HG02884 (cell line): Measurements from ENCODE around the gene RPS6KA2.

Experiments used
- ATAC-seq: cut with Tn5 transposase; IDR thresholded peaks from one replicate; pipeline ENCODE4 v1.9.1; 2021; ENCODE audit warnings: mild to moderate bottlenecking, moderate library complexity; ENCODE audit not compliant: unreplicated experiment

Gene RPS6KA2

DNA sequence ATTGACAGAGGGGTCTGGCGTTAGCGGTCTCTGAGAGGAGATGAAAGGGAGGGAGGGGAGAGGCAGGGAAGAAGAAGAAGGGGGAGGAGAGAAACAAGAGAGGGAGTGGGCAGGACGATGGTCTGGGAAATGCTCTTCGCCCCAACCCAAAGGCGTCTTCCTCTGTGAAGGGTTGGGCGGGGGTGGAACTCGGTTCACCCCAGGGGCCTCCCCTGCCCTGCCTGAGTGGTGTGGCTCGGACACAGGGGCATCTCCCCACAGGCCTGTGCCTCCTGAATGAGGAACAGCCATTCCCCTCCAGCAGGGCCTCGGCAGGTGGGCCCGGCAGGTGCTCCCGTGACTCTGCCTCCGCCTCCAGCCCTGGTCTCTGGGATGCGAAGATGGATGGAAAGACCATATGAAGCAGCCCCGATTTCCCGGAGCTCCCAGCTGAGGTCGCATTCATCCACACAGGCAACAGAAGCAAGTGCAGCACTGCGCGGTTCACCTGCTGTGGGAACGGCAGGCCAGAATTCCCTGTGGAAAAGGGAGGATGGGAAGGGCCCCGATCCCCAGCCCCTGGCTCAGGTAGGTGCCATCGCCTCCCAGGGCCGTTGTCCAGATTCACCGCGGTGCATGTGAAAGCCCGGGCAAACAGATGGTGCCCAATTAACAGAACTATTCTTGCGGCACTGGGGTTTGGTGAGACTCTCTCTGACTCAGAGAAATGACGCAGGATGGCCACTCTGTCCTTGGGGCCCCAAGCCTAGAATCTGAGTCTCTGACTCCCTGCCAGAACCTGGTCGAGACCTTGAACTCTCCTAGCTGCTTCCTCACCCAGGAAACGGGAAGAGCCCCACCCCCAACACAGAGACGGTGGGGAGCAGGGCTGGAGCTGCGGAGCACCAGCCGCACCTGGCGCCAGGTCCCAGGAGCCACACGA lies 29.4 kb upstream of the RPS6KA2 start:
- ATAC-seq = no peak

DNA sequence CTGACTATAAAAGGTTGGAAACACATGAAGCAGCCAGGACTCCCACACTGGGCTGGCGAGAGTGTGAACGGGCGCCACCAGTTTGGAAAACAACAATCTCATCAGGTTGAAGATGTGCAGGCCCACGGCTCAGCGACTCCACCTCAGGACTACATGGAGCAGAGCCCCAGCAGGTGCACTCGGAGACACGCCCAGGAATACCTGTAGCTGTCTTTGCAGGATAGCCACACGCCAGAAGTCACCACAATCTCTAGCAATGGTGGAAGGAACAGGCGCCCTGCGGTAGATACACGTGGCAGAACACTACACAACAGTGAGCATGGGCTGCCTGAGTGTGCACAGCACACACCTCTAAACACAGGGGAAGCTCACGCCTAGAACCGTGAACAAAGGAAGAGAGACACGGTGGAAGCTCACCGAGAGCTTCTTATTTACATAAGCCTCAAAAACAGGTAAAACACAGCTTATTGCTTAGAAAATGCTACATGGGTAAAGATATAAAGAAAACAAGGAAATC lies 28.7 kb upstream of the RPS6KA2 start:
- ATAC-seq = no peak

DNA sequence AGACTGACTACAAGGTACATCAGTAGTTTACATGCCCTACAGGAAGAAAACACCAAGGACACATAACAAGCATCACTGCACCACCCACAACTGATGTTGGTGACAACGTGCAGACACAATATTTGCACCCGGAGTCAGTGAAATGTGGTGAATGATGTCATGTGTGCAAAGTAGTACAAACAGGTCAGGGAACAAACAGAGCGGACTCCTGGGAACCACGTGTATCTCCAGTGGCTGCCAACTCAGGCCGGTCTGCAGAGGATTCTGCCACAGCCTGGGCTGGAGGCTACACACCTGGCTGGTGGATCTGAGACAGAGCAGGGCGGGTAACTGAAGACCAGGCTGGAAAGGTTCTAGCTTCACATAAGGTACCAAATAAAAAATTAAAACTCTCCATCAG lies 28.2 kb upstream of the RPS6KA2 start:
- ATAC-seq = no peak

DNA sequence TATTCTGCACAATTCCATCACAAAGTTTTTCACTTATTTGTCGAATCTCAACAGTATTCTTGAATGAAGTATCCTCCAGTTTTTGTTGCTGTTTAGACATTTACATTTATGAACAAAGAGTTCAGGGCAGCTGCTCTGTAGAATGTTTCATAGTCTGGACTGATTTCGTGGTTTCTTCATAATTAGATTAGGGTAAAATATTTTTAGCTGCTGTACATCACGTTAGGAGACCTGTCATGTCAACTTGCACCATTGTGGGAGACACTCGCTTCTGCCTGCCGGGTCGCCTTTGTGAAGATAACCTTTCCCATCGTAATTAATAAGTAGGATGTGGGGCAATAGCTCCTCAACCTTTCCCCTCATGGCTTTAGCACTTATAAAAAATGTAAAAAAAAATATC lies 27.5 kb upstream of the RPS6KA2 start:
- ATAC-seq = no peak

DNA sequence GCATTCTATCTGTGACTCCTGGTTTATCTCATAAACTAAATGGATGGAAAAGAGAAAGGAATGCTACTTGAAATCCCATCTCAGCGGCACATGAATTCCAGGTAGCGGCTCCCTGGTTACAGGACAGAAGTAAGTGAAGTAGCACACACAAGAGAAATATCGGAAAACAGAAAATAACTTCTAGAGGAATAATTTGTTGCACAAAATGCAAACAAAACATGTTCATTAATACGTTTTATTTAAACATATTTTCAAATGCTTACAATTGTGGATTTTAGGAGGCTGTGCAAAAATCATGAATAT lies 26.5 kb upstream of the RPS6KA2 start:
- no peak for ATAC-seq

DNA sequence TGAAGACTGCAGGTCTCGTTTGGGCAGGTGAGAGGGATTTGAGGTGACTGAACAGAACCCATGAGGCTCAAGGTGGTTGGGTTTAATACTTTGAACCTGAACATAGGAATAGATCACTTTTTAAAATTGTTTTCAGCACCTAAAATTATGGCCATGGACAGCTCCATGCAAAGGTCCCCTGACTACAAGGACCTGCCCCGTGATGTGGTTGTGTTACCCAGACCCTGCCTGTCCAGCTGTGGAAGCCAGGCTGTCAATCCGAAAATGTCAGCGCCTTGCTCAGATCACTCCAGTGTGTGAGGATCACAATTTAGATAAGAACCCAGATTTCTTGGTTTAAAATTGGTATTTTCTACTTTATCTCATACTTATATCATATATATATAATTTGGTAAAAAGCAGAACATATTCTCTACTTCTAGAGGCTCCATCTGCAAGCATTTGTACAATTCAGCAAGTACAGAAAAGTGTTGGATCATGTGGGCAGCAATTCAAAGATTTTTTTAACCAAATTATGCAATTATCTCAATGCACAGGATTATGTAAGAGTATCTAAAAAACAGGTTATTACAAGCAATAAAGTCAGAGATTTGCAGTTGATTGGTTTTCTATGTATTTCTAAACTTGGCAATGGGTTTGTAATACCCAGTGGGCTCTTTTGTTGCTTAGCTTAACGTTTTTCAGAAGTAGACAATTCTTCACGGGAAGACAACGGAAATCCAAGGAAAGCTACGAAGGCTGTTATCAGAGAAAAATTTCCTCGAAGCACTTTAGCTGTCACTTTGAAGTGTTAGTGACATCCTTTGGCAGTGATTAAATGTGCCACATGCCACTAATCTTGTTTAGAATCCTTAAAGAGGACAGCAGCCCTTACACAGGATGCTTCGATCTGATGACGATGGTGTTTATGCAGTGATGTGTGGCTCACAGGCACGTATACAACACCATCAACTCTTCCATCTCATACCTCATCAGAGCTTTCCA lies 24.1 kb upstream of the RPS6KA2 start:
- no peak for ATAC-seq

DNA sequence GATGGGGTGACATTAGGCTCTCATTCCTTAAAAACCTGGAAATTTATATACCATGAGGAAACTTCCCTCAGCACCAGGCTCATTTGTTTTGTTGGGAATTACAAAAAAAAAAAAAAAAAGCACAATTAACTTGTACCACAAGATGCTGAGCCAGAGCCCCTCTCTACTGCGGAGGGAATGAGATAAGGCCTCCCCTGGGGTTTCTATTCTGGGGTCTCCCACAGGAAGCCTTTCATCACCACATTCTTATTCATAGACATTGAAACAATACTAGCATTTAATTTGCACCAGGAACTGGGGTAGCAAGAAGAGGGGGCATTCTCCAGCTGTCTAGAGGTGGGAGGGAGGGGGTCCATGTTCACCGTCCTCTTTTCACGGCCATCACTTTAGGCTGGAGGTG lies 23.0 kb upstream of the RPS6KA2 start:
- ATAC-seq = no peak

DNA sequence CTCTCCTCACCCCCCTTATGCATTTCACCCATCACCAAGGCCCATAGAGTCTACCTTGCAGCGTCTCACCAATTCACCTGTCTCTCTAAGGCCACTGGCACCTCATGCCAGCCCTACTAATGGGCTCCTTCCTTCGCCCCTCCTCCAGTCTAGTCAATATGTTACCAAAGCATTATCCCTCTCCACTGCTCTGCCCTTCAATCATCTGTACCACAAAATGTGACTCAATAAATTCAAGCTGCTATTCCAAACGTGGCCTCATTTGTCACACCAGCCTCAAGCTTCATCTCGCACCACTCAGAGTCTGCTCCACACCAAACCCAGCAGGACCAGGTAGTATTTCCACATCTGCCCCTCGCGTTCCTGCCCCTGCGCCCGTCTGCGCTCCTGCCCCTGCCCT lies 21.8 kb upstream of the RPS6KA2 start:
- no peak for ATAC-seq

DNA sequence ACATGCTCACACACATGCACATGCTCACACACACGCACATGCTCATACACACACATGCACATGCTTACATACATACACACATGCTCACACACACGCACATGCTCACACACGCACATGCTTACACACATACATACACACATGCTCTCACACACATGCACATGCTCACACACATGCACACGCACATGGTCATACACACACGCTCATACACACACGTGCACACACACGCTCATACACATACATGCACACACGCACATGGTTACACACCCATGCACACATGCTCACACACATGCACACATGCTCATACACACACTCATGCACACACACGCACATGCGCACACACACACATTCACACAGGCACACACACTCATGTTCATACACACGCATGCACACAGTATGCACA lies 20.8 kb upstream of the RPS6KA2 start:
- no peak for ATAC-seq

DNA sequence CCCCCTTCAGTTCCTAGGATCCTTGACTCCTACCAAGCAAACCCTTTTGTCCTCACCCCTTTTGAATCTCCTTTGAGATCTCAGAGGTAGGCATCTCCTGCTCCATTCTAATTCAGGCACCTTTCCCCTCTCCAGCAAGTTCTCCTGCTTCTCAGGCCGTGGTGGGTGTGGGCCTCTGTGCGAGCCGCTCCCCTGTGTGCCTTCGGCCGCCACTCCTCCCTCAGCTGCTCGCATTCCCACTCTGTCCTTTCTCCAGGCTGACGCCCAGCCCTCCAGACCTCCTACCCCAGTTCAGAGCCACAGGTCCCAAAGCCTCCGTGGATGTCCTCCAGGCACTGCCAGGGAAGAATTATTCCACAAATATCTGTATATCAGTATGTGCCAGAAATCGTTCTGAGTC lies 19.7 kb upstream of the RPS6KA2 start:
- ATAC-seq = no peak

DNA sequence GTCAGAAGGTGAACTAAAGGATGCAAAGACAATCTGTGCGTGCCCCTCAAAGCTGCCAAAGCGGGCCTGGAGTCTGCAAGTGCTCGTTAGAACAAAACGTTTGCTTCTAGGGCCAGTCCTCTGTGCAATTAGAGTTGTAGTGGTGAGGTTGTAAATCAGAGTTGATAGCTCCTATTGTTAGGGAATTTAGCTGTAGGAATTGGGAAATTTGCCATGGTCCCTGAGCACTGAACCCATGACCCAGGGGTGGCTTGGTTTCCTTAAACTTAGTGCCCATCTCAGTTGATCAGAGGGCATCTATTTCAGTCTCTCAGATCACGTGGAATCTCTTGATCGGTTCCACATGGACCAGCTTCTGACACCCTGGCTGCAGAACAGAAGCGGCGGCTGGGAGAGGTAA lies 18.8 kb upstream of the RPS6KA2 start:
- no peak for ATAC-seq

DNA sequence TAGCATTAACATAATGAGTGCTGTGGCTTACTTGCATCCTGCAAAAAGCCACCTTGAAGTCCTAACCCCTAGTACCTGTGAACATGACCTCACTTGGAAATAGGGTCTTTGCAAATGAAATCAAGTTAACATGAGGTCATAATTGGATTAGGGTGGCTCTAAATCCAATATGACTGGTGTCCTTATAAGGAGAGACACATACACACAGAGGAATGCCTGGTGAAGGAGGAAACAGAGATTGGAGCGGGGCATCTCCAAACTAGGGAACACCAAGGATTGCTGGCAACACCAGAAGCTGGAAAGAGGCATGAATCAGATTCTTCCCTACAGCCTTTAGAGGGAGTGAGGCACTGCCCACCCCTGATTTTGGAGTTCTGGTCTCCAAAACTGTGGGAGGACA lies 17.6 kb upstream of the RPS6KA2 start:
- no peak for ATAC-seq

DNA sequence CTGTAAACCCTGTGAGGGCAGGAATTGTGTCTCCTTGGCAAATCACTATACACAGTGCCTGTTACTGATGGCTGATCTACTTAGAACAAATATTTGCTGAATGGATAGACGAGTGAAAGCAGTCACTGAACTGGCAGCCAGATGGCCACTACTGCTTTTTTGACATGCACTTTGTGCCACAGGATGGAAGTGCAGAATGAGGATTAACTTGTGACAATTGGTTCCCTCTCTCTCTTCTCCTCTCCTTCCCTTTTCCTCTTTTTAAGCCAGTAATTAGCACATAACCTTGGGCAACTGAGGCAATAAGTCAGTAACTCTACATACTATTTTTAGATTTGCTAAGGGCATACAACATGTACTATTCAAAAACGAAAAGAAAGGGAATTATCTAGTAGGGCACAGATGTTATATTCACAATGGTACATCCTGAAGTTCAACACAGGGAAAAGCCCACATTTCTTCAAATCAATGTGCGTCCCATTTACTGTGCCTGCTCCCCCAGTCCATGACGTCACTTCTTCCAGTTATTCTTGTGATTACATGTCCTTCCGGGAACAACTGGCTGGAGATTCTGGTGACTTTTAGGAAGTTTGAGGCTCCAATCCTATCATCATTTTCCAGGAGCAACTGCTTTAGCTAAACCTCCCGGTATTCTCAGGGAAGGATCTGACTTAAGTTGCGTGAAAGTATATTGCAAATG lies 17.0 kb upstream of the RPS6KA2 start:
- ATAC-seq = no peak

DNA sequence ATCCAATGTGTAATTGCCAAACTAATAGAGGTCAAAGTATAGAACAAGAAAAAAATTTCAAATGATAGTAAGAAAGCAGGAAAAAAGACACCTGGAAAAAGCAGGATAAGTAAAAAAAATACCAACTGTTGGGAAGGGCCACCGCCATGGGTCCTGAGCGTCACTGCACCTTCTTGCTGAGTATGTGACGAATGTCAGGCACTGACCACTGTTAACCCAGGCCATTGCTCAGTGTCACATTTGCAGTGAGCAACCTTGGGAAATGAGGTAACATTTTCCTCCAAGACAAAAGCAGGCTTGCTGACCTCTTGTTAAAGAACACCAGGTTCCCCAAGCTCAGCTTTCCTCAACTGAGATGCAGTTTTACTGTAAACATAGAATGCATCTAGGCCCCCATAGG lies 15.6 kb upstream of the RPS6KA2 start:
- ATAC-seq = no peak

DNA sequence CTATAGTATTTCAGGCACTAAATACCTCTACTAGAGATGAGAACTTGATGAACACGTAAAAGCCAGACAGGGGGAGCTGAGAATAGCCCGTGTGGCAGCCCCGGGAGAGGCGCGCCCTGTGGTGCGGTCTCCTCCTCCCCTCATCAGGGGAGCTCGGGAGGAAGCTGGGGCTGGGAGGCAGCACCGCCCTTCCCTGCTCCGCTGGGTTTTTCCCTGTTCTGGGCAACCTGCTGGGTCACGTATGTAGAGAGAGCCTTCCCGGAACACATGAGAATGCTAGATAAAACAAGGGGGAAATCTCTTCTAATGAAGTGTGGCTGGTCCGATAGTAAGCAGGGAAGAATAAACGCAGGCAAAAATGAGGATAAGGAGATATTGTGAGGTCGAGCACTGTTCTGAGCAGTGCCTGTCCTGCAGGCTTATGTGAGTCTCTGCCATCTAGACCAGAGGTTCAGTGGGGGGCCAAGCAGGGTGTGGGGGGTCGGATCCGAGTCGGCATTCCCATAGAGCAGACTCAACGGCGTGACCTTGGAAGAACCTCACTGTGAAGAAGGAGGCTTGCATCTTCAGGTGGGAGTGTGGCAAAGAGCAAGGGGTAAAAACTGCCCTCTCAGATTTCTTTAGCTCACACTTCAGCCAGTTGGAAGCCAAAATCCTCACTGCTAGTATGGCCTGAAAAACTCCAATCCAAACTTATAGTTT lies 13.4 kb upstream of the RPS6KA2 start:
- peak; percentile 72 for ATAC-seq

DNA sequence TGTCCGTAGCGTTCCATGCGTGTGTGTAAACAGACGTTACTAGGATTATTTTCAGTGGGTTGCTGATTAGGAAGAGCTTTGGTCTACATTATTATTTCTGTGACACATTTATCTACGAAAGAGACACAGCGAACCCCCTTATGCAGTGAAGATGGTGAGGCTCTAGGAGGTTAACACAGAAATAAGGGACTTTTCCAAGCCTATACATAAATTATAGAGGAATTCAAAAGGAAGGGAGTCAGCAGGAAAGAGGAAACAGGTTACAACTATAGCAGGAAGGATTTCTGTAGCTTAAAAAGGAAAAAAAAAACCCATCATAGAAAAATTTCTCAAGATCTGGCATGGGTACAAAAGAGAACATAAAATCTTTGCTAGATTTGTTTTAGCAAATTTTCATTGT lies 12.9 kb upstream of the RPS6KA2 start:
- ATAC-seq = no peak

DNA sequence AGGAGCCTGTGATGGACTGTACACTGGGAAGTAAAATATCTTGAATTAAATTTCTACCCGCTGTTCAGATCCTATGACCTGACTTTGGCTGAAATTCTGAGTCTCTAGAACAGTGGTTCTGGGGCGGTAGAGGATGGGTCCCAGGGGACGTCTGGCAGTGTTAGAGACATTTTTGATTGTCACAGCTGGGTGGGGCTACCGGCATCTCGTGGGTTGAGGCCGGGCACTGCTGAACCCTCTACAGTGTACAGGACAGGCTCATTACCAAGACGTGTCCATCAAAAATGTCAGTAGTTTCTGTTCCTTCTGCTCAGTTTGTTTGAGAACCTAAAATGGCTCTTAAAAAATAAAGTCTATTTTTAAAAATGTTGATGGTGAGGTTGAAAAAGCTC lies 11.5 kb upstream of the RPS6KA2 start:
- no peak for ATAC-seq

DNA sequence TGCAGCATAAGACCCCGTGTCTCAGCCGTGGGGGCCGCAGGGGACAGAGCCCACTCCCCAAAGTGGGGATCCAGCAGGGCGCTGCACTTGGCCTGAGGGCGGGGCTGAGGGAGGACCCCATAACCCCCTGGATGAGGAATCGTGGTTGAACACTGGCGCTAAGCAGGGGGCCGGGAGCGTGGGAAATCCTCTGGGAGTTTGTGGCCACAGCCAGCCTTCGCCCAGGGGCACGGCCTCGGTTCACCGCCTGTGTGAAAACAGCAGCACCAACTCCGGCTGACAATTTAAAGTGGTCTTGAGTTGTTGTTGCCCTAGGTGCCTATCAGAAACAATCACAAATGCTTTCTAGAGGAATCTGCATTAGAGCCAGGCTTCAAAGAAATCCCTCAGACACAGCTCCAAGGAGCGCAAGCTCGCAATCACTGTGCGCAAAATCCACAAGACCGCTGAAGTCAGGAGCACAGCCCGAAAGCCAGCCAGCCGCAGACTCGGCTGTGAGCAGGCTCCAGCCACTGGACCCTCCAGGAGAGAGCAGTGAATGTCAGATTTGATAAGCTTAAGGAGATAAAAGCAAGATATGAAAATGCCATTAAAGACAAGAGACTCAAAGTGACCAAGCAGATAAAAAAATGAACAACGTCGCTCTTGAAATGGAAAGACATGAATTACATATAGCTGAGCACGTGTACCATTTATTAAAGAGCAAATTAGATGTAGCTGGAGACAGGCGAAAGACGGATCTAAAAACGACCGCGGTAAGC lies 10.9 kb upstream of the RPS6KA2 start:
- ATAC-seq = no peak

DNA sequence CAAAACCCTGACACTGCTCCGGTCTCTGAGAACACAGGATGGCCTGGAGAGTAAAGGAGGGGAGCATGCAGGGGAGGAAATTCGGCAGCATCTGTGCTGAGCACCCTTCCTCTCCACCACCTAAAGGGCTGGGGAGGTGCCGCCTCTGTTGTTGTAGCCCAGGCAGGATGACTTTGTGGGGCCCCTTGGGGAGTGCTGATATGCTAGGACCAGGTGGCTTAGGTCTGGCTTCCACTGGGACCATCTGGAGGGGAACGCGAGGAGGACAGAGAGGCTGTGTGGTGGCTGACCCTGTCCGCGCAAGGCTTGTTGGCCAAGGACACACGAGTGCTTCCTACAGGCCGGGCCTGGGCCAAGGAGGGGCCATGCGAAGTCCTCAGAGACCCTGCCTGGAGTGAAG lies 9.9 kb upstream of the RPS6KA2 start:
- ATAC-seq = no peak
